Mesenchymal stem cell (in vitro differentiated cells and primary cell): Measurements from ENCODE around the gene GDPD2.
A peak's percentile ranks its signal among the peaks of the same experiment; 100 is the strongest.

Experiments
- DNase-seq: peaks from one replicate; pipeline ENCODE4 v3.0.0-alpha.2; 2013
- H2AFZ ChIP-seq: one replicate; pipeline ENCODE4 v1.6.1; 2013; ENCODE audit warnings: low read depth, mild to moderate bottlenecking, control low read depth, inconsistent platforms, low read length, moderate library complexity
- H2AK5ac ChIP-seq: 2 replicates; pipeline ENCODE4 v1.6.1; 2013; ENCODE audit warnings: low read length, moderate library complexity, mild to moderate bottlenecking, inconsistent platforms; ENCODE audit not compliant: severe bottlenecking
- H2BK120ac ChIP-seq: one replicate; pipeline ENCODE4 v1.6.1; 2013; ENCODE audit warnings: low read depth, mild to moderate bottlenecking, inconsistent platforms, low read length, moderate library complexity
- H2BK12ac ChIP-seq, 2 experiments: one replicate each; pipeline ENCODE4 v1.6.1; 2013; ENCODE audit warnings: inconsistent platforms in 2 of 2, low read length in 2 of 2, mild to moderate bottlenecking in 2 of 2, moderate library complexity in 2 of 2, control low read depth in 1 of 2
- H2BK15ac ChIP-seq: one replicate; pipeline ENCODE4 v1.6.1; 2013; ENCODE audit warnings: mild to moderate bottlenecking, low read depth, inconsistent platforms; ENCODE audit not compliant: poor library complexity, severe bottlenecking
- H2BK5ac ChIP-seq: 2 replicates; pipeline ENCODE4 v1.6.1; 2013; ENCODE audit warnings: low read depth, mild to moderate bottlenecking, low read length, control low read depth, inconsistent platforms; ENCODE audit not compliant: poor library complexity, severe bottlenecking
- H3K14ac ChIP-seq, 2 experiments: one replicate each; pipeline ENCODE4 v1.6.1; 2013; ENCODE audit warnings: inconsistent platforms in 2 of 2, low read length in 2 of 2, control low read depth in 1 of 2, mild to moderate bottlenecking in 1 of 2, moderate library complexity in 1 of 2
- H3K18ac ChIP-seq, 2 experiments: one replicate each; pipeline ENCODE4 v1.6.1; 2013; ENCODE audit warnings: inconsistent platforms in 2 of 2, low read length in 2 of 2, control low read depth in 1 of 2, low read depth in 1 of 2, mild to moderate bottlenecking in 1 of 2
- H3K23ac ChIP-seq, 2 experiments: one replicate each; pipeline ENCODE4 v1.6.1; 2013; ENCODE audit warnings: inconsistent platforms in 2 of 2, low read length in 2 of 2, mild to moderate bottlenecking in 2 of 2, moderate library complexity in 2 of 2, control low read depth in 1 of 2
- H3K27ac ChIP-seq: 2 replicates; pipeline ENCODE4 v1.5.1; 2013; ENCODE audit warnings: mild to moderate bottlenecking, moderate library complexity, low read length, control low read depth, inconsistent platforms; ENCODE audit not compliant: poor library complexity, severe bottlenecking
- H3K27me3 ChIP-seq, 2 experiments: 2 replicates each; pipeline versions ENCODE4 v1.6.1 to v1.7.0; 2013; ENCODE audit warnings: low read length in 2 of 2, mild to moderate bottlenecking in 2 of 2, moderate library complexity in 2 of 2, control low read depth in 1 of 2, inconsistent platforms in 1 of 2; ENCODE audit not compliant: control insufficient read depth in 1 of 2, insufficient read depth in 1 of 2
- H3K36me3 ChIP-seq, 2 experiments: 2 replicates each; pipeline versions ENCODE4 v1.6.1 to v1.7.0; 2013; ENCODE audit warnings: low read length in 2 of 2, control low read depth in 1 of 2, inconsistent platforms in 1 of 2, low read depth in 1 of 2, mild to moderate bottlenecking in 1 of 2; ENCODE audit not compliant: insufficient read depth in 2 of 2, control insufficient read depth in 1 of 2
- H3K4ac ChIP-seq, 2 experiments: one replicate each; pipeline ENCODE4 v1.6.1; 2013; ENCODE audit warnings: inconsistent platforms in 2 of 2, low read length in 2 of 2, mild to moderate bottlenecking in 2 of 2, moderate library complexity in 2 of 2, control low read depth in 1 of 2, low read depth in 1 of 2
- H3K4me1 ChIP-seq: 2 replicates; pipeline ENCODE4 v1.6.1; 2013; ENCODE audit warnings: low read depth, low read length, control low read depth; ENCODE audit not compliant: control insufficient read depth, insufficient read depth
- H3K4me2 ChIP-seq: 2 replicates; pipeline ENCODE4 v1.6.1; 2013; ENCODE audit warnings: low read length, mild to moderate bottlenecking, inconsistent platforms; ENCODE audit not compliant: poor library complexity, severe bottlenecking
- H3K4me3 ChIP-seq, 2 experiments: 2 replicates each; pipeline versions ENCODE4 v1.5.1 to v1.7.0; 2013; ENCODE audit warnings: low read length in 2 of 2, mild to moderate bottlenecking in 2 of 2, control low read depth in 1 of 2, low read depth in 1 of 2; ENCODE audit not compliant: insufficient read depth in 1 of 2
- H3K79me1 ChIP-seq: replicated peaks from 2 replicates; pipeline ENCODE4 v1.6.1; 2013; ENCODE audit warnings: mild to moderate bottlenecking, control low read depth, low read length, inconsistent platforms; ENCODE audit not compliant: poor library complexity, severe bottlenecking
- H3K9ac ChIP-seq: 2 replicates; pipeline ENCODE4 v1.7.0; 2013; ENCODE audit warnings: mild to moderate bottlenecking, low read length, moderate library complexity
- H3K9me3 ChIP-seq: 2 replicates; pipeline ENCODE4 v1.7.0; 2013; ENCODE audit warnings: mild to moderate bottlenecking, low read length; ENCODE audit not compliant: control insufficient read depth
- H4K8ac ChIP-seq: one replicate; pipeline ENCODE4 v1.6.1; 2013; ENCODE audit warnings: inconsistent platforms, mild to moderate bottlenecking, low read length, moderate library complexity
- H4K91ac ChIP-seq: one replicate; pipeline ENCODE4 v1.6.1; 2013; ENCODE audit warnings: mild to moderate bottlenecking, low read length, inconsistent platforms
- WGBS: methylation state at CpG from one replicate; pipeline ENCODE4 v1.1.7; 2013; ENCODE audit warnings: mixed read lengths; 5-methylcytosine and 5-hydroxymethylcytosine counted together

Gene GDPD2

DNA sequence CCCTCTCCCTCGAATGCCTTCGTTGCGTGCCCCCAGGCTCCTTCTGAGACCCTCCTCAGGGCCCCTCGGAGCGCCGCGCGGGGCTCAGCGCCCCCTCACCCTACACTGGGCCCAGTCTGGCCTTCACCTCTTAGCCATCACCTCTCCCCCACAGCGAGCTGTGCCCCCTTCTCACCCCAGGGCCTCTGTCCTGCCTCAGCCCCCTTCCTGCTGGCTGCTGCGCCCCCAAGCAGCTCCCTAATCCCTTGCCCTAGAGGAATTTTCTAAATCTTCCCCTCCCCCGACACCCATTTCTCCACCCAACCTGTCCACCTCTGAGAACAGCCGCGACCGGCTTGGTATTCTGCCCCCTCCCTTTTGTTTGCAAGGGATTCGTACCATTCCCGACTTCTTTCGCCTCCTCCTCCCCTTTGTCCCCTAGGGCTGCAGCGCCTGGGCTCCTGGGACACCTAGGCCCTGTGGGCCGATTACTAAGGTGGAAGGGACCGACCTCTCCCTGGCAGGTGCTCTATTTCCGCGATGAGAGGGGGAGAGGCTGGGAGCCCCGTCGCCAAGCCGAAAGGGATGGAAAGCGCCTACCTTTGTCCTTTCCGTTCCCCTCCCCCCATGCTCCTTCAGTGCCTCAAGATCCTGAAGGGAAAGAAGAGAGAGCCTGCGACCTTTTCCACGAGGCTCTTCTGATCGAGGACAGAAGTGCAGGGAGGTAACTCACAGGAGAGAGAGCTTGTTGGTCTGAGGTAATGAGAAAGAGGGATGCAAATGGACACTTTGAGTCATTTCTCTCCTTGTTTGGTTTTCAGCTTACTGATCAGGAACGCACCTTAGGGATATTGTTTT lies 32.5 kb downstream of the GDPD2 start:
- H3K27ac ChIP-seq = no peak overlapping the region
- peak; percentile 26 for DNase-seq
- H3K9me3 ChIP-seq = no peaks in the 10 kb centered on the region
- no peak overlapping the region for H2BK120ac ChIP-seq
- peak overlapping the region in 1 of 2 experiments; percentile 9 for H3K4ac ChIP-seq
- H2BK12ac ChIP-seq = no peak overlapping the region
- H3K9ac ChIP-seq = peak overlapping the region; percentile 71
- 3% methylated on average over 19 of the region's 32 CpGs for WGBS
- H3K36me3 ChIP-seq = no peaks in the 10 kb centered on the region
- H3K79me1 ChIP-seq = peaks cover 2% of the 10 kb centered on the region
- peak overlapping the region; percentile 28 for H4K8ac ChIP-seq
- H2AK5ac ChIP-seq = no peak overlapping the region
- H3K14ac ChIP-seq = peak overlapping the region in 1 of 2 experiments; percentile 94
- H3K18ac ChIP-seq = peak overlapping the region; percentile 25 to 83
- peak overlapping the region; percentile 58 to 77 for H3K4me3 ChIP-seq
- H3K4me2 ChIP-seq = peak overlapping the region; percentile 81
- peaks cover 5% of the 10 kb centered on the region for H3K4me1 ChIP-seq
- H2BK5ac ChIP-seq = no peak overlapping the region
- peak overlapping the region in 1 of 2 experiments; percentile 23 for H3K23ac ChIP-seq
- peak overlapping the region; percentile 50 for H4K91ac ChIP-seq
- H2BK15ac ChIP-seq = no peak overlapping the region
- no peak overlapping the region for H2AFZ ChIP-seq
- H3K27me3 ChIP-seq = peaks cover 0 to 17% of the 10 kb centered on the region in 2 experiments

DNA sequence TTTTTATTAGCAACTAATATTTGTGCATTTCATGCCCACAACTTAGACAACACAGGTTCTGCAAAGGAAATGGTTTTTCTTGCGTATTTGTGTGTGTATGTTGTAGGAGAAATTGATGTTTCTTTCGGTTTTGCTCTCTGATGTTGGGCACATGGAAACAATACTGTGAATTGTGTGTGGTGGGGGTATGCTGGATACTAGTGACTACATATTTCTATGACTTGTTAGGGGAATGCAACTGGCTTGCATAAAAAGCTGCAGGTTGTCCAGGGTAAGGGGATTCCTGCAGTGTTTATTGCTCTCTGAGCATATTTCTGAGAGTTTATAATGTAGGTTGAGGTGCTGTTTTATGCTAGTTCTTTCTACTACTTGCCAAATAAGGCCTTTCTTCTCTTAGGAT lies 33.1 kb downstream of the GDPD2 start:
- Histone ChIP-seq H2BK12ac (no peak overlapping the region), H3K14ac (no peak overlapping the region), H3K4ac (no peak overlapping the region), H3K4me3 (peak overlapping the region in 1 of 2 experiments; percentile 77), H3K9ac (no peak overlapping the region), H2BK15ac (no peak overlapping the region), H2BK5ac (no peak overlapping the region), H3K79me1 (peaks cover 2% of the 10 kb centered on the region), H4K8ac (no peak overlapping the region), H3K23ac (no peak overlapping the region), H2AFZ (no peak overlapping the region), H3K9me3 (peaks cover 5% of the 10 kb centered on the region), H4K91ac (no peak overlapping the region), H3K27ac (no peak overlapping the region), H3K27me3 (peaks cover 0 to 15% of the 10 kb centered on the region in 2 experiments), H3K18ac (no peak overlapping the region), H2BK120ac (no peak overlapping the region), H3K4me2 (no peak overlapping the region), H3K36me3 (no peaks in the 10 kb centered on the region), H3K4me1 (peaks cover 5% of the 10 kb centered on the region), H2AK5ac (no peak overlapping the region)
- WGBS = 42% methylated on average over 2 of the region's 2 CpGs
- DNase-seq = peak; percentile 15

DNA sequence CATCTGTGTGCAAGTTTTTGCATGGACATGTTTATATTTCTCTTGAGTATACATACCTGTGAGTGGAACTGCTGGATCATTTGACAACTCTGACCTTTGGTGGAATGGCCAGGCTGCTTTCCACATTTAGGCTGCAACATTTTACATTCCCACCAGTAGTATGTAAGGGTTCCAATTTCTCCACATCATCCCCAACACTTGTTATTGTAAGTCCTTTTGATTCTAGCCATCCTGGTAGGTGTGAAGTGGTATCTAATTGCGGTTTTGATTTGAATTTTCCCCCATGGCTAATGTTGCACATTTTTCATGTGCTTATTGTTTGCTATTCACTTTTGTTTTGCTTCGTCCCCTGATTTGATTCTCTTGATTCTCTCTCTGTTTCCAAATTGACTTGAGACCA lies 37.9 kb downstream of the GDPD2 start:
- Histone ChIP-seq H3K4me3 (no peak overlapping the region), H3K27ac (no peak overlapping the region), H3K9me3 (peaks cover 5% of the 10 kb centered on the region), H3K4me1 (no peaks in the 10 kb centered on the region), H3K4ac (no peak overlapping the region), H3K18ac (no peak overlapping the region), H2BK5ac (no peak overlapping the region), H3K27me3 (peaks cover 0 to 15% of the 10 kb centered on the region in 2 experiments), H3K14ac (no peak overlapping the region), H3K4me2 (no peak overlapping the region), H4K8ac (no peak overlapping the region), H3K36me3 (no peaks in the 10 kb centered on the region), H2BK120ac (no peak overlapping the region), H4K91ac (no peak overlapping the region), H2BK15ac (no peak overlapping the region), H3K79me1 (peaks cover 2% of the 10 kb centered on the region), H2AK5ac (no peak overlapping the region), H2AFZ (no peak overlapping the region), H3K9ac (no peak overlapping the region), H2BK12ac (no peak overlapping the region), H3K23ac (no peak overlapping the region)
- no peak for DNase-seq
- 89% methylated on average over 2 of the region's 2 CpGs for WGBS

DNA sequence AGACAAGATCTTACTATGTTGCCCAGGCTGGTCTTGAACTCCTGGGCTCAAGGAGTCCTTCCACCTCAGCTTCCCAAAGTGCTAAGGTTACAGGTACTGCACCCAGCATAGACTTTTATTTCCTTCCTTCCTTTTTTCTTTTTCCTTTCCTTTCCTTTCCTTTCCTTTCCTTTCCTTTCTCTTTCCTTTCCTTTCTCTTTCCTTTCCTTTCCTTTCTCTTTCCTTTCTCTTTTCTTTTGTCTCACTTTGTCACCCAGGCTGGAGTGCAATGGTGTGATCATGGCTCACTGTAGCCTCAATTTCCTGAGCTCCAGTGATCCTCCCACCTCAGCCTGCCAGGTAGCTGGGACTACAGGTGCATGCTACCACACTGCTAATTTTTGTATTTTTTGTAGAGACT lies 40.9 kb downstream of the GDPD2 start:
- no peak overlapping the region for H3K27ac ChIP-seq
- H3K79me1 ChIP-seq = peaks cover 4% of the 10 kb centered on the region
- DNase-seq = no peak
- H2BK120ac ChIP-seq = no peak overlapping the region
- no peak overlapping the region for H2BK15ac ChIP-seq
- peaks cover 5% of the 10 kb centered on the region for H3K9me3 ChIP-seq
- H2BK5ac ChIP-seq = no peak overlapping the region
- no peak overlapping the region for H3K18ac ChIP-seq
- no peak overlapping the region for H2AFZ ChIP-seq
- H4K91ac ChIP-seq = no peak overlapping the region
- H3K4ac ChIP-seq = no peak overlapping the region
- peaks cover 0 to 5% of the 10 kb centered on the region in 2 experiments for H3K27me3 ChIP-seq
- H2AK5ac ChIP-seq = no peak overlapping the region
- no peak overlapping the region for H3K14ac ChIP-seq
- no peak overlapping the region for H3K9ac ChIP-seq
- H3K4me2 ChIP-seq = no peak overlapping the region
- H3K36me3 ChIP-seq = no peaks in the 10 kb centered on the region
- H3K23ac ChIP-seq = no peak overlapping the region
- no peak overlapping the region for H2BK12ac ChIP-seq
- no peak overlapping the region for H3K4me3 ChIP-seq
- H4K8ac ChIP-seq = no peak overlapping the region
- no peaks in the 10 kb centered on the region for H3K4me1 ChIP-seq
